GM18519 (cell line): ENCODE data around the gene CD74.

Experiments used
- ATAC-seq: cut with Tn5 transposase; IDR thresholded peaks from one replicate; pipeline ENCODE4 v1.9.1; 2021; ENCODE audit warnings: mild to moderate bottlenecking, moderate library complexity; ENCODE audit not compliant: unreplicated experiment, low FRiP score

Gene CD74

DNA sequence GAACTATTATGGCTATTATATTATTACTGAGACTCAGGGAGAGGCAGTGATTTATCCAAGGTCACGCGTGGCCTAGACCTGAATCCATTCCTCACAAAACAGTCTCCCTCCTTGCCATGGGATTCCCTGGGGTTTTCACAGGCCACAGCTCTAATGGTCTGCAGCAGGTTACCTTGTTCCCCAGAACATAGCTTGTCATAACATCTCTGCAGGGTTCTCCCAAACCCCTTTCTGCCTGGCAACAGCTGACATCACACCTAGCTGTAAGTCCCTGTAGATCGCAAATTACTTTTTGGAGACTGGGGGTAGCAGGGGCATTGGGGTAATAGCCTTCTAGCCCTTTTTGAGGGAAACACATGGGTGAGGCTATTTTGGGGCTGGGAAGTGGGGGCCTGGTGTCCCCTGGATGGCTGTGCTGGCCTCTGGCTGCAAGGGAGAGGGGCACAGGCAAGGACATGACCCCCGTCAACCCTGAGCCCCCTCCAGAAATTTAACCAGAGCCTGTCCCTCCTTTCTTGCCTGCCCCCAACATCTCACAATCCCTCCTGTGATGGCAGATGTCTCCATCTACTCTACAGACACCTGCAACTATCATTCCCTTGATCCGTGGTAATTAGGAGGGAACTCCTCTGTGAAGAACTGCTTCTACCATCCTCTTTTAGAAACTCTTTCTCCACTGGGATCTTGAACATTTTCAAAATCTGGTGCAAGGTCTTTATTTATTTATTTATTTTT, 1.3 kb downstream of the CD74 start:
- ATAC-seq = no peak

DNA sequence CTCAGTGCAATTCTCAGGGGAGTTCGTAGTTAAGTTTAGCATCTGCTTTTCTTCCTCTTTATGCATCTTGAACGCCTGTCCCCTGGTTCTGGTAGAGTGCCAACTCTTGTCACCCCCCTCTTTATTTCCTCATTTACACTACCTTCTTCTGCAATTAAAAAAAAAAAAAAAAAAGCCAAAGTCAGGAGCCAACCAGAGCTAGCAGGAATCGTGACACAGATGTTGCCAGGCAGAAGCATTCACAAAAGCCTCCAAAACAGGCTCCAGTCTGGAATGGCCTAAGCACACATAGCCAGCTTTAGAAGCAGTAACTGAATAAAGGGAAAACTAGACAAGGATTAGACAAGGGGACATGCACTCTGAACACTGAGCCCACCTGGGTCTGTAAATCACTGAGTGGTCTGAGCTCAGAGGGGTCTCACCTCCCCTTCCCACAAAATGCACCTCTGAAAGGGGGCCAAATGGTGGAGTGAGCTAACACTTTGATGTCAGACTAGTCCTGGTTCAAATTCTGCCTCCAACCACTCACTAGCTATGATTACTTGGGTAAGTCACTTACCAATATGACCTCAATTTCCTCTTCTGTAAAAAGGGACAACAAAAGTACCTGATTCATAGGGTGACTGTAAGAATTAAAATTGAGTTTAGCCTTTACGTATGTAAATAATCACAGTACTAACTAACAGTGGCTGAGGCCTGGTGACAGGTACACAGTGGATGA, 2.0 kb downstream of the CD74 start:
- no peak for ATAC-seq

- ATAC-seq = peak; percentile 22
Observed at GRCh38 chr5:150409638-150410523, 2.8 kb downstream of the CD74 start.

GRCh38 chr5:150408231-150408943, 4.3 kb downstream of the CD74 start:
- ATAC-seq = no peak

DNA sequence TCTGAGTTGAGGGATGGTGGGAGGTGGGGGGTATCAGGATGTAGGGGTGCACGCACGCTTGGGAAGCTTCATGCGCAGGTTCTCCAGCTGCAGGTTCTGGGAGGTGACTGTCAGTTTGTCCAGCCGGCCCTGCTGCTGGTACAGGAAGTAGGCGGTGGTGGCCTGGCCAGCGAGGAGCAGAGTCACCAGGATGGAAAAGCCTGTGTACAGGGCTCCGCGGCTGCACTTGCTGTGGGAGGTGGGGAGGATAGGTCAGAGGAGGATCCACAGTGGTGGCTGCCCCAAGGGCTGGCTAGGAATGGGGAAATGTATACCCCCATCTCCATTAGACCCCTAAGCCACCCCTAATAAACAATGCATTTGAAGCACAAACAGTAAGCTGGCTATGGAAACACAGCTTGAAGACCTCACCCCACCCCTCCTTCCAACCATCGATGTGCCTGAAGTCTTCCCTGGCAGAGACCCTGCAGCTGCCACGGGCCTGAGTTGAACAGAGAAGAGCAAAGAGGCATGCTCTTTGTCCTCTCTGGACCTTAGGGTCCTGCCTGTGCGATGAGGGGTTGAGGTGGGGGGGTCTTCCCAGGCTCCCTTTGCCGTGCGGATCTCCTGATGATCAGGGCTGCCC, 5.5 kb downstream of the CD74 start:
- ATAC-seq = no peak

- ATAC-seq = no peak
Observed at GRCh38 chr5:150406723-150407095, 6.0 kb downstream of the CD74 start.

GRCh38 chr5:150406103-150406722, 6.5 kb downstream of the CD74 start:
- no peak for ATAC-seq

DNA sequence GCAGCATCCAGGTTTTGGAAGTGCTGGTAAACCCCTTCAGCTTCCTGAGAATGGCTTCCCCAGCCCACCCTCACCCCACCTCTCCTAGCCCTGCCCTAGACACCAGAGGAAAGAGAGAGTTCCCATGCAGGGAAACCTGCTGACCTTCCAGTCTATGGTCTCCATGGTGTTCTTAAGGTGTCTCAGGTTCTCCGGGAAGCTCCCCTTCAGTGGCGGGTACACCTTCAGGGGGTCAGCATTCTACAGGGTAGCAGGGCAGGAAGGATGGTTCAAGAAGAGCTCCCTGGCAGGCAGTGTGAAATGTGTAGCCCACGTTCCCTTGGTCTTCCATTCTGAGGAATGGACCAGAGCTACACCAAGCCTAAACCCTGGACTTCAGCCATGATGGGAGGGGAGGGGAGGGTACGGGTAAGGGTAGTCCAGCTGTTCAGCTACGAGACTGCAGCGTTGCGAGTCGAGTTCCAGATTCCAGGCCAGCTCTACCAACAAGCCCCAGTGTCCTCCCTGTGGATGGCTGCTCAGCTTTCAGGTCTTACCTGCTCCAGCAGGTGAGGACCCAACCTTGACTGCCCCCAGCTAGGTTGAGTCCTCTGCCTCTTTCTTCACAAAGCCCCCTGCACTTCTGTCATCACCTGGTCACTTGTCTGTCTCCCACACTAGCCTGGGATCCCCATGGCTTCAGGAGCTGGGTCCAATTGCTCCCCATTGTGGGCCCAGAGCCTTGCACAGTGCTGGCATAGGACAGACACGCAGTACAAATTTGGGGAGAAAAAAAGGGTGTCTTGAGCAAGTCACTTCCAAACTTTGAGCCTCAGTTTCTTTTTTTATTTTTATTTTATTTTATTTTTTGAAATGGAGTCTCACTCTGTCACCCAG, 7.5 kb downstream of the CD74 start:
- ATAC-seq = no peak

GRCh38 chr5:150404535-150404934, 8.2 kb downstream of the CD74 start:
- no peak for ATAC-seq

- no peak for ATAC-seq
Observed at GRCh38 chr5:150404121-150404520, 8.6 kb downstream of the CD74 start.

DNA sequence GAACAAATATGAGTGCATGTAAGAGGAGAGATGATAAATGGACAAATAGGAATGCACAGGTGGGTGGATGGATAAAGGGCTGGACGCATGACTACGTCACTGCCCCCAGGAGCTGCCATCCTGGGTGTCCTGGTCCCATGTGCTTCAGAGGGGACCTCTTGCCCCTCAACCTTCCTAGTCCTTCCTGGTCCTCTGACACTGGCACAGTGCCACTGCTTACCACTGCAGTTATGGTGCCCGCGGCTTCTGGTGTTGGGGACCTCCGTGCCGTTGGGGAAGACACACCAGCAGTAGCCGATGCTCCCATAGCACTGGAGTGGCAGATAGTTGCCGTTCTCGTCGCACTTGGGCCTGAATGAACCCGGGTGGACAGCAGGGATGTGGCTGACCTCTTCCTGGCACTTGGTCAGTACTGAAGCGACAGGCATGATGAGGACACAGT, 9.8 kb downstream of the CD74 start:
- no peak for ATAC-seq

GRCh38 chr5:150402229-150402773, 10.4 kb downstream of the CD74 start:
- no peak for ATAC-seq

DNA sequence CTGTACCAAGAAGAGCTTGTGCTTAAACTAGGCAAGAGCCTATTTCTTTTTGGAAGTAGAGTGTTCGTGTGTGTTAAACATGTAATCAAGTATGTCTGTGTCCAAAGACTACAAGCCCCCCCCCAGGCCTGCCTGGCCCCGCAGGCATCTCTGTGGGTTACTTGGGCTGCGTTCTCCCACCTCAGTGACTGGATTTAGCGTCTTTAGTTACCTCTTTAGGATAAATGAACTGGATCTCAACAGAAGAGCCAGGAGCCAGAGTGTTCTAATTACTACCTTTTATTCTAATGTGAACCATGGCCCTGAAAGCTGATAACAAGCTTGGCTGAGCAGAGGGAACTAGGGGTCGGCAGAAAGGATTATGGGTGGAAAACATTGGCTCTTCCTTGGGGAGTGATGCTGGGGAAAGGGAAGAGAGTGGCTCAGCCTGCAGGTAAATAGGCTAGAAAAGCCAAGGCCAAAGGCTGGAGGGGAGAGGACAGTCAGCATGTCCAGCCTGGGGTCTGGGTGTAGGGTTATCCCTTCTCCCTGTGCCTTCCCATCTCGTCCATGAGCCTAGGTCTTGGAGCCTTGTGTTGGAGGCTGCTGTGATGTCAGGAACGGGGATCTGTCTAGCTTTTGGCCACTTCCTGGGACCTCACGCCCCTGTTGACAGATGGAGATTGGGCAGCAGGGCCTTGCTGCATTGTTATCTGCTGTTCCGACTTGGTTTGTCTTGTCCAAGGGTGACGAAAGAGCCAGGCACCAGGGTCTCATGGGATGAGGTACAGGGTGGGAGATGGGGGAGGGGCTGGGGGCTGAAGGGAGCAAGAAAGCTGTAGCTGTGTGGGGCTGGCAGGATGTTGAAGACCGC, 11.1 kb downstream of the CD74 start:
- no peak for ATAC-seq

GRCh38 chr5:150401076-150401375, 11.7 kb downstream of the CD74 start:
- no peak for ATAC-seq

DNA sequence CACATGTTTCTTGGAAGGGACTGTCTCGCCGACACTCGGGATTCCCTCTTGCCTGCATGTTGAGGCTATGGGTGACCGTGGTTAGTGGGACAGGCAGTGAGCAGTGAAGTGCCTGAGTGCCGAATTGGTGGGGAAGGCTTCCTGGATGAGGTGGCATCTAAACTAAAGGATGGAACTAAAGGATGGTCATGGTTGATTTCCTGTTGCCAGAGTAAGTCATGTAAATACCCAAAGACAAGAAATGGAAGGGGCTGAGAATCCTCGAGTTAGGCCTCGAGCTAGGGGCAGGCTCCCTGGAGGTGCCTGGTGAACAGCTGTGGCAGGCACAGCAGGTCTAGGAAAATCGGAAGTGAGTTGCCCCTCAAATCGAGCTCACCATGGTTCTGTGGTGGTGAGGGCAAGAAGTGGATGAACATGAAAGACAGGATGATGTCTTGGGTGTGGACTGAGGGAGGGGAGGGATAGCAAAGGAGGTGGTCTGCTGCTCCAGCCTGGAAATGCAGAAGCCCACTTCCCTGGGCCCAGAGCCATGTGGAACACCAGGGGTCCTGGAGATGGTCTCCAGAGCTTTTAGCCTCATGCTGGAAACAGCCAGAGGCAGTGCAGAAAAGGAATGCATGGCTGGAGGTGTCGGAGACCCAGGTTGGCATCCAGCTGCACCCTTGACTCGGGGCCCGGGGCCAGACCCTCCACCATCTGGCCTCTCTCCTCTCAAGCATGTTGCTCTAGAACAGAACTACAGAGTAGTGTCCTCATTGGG, 12.2 kb downstream of the CD74 start:
- no peak for ATAC-seq

GRCh38 chr5:150399524-150400211, 13.0 kb downstream of the CD74 start:
- ATAC-seq = no peak
